SK-N-SH treated with all-trans-retinoic acid at 6 μM for 48 hours (cell line): ENCODE measurements around the gene PTTG1IP.

Experiments
- BACH2 ChIP-seq: fragments of 250-450 bp; sonication (Bioruptor Pico); IDR thresholded peaks from 2 replicates; pipeline ENCODE4 v1.9.0; 2021; ENCODE audit warnings: mild to moderate bottlenecking, borderline replicate concordance
- CSDC2 ChIP-seq: fragments of 250-450 bp; sonication (Bioruptor Pico); IDR thresholded peaks from 2 replicates; pipeline ENCODE4 v1.5.0; 2020; ENCODE audit warnings: mild to moderate bottlenecking, moderate library complexity
- ISL1 ChIP-seq: fragments of 250-450 bp; sonication (Bioruptor Pico); IDR thresholded peaks from 2 replicates; pipeline ENCODE4 v2.1.2; 2022; ENCODE audit warnings: mild to moderate bottlenecking, moderate library complexity
- PPARA ChIP-seq: fragments of 250-450 bp; sonication (Bioruptor Pico); IDR thresholded peaks from 2 replicates; pipeline ENCODE4 v1.5.0; 2020; ENCODE audit warnings: mild to moderate bottlenecking, borderline replicate concordance
- RARB ChIP-seq: fragments of 250-450 bp; sonication (Bioruptor Pico); IDR thresholded peaks from 2 replicates; pipeline ENCODE4 v1.8.0; 2021; ENCODE audit warnings: mild to moderate bottlenecking, moderate library complexity
- ZNF8 ChIP-seq: fragments of 450-650 bp; formaldehyde crosslinking; IDR thresholded peaks from 2 replicates; pipeline ENCODE4 v1.5.0; 2020; ENCODE audit warnings: mild to moderate bottlenecking, moderate library complexity

DNA sequence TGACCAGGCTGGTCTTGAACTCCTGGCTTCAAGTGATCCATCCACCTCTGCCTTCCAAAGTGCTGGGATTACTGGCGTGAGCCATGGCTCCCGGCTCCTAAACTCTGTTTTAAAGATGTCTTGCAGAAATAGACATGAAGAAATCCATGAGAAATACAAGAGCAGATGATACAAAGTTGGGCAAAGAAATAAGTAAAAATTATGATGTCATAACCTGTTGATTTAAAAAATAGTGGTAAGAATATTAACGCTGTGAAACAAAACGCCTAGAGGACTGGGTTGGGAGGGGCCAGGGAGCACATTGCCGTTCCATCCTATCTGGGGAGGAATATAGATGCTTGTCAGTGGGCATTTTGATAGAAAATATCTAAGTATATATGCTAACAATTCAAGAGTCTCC, 48.4 kb upstream of the PTTG1IP start:
- TF ChIP-seq PPARA (no peak), CSDC2 (CRISPR knock-in tag) (no peak), ZNF8 (CRISPR knock-in tag) (no peak), ISL1 (CRISPR knock-in tag) (no peak), BACH2 (no peak), RARB (no peak)
